Caco-2 (cell line): ENCODE measurements around the gene DNASE2. TPM values are rescaled to one million over a fixed set of nuclear protein-coding genes. Genes with fewer than 3 reads are reported as not detected.

Experiments
- BruUV-seq: library from RNA; stranded (reverse); fragments of 400-500 nt; replicated peaks from 2 replicates; lab custom pipeline; 2021; lab: Mats Ljungman, UMichigan
- CTCF ChIA-PET: fragments of 300-600 bp; sonication (Branson Sonifier 250); formaldehyde crosslinking; loops from one replicate; lab custom pipeline; 2022; ENCODE audit warnings: antibody characterized with exemption; lab: Charles Lee
- POLR2A ChIA-PET: fragments of 300-600 bp; sonication (Branson Sonifier 250); formaldehyde crosslinking; loops from one replicate; lab custom pipeline; 2022; ENCODE audit warnings: antibody characterized with exemption; lab: Charles Lee
- DNase-seq, 2 experiments: peaks; one replicate each; pipeline versions ENCODE4 v3.0.0 to v3.0.0-alpha.2; 2020 to 2022
- H3K27me3 ChIP-seq: replicated peaks from 2 replicates; pipeline ENCODE4 v1.6.0; 2011; ENCODE audit warnings: low read length; ENCODE audit not compliant: control insufficient read depth, insufficient read depth
- H3K36me3 ChIP-seq: 2 replicates; pipeline ENCODE4 v1.5.1; 2011; ENCODE audit warnings: low read length; ENCODE audit not compliant: control insufficient read depth, insufficient read depth
- H3K4me1 ChIP-seq: fragments of 250-450 bp; sonication (Bioruptor Pico); 2 replicates; pipeline ENCODE4 v1.5.1; 2020; ENCODE audit warnings: mild to moderate bottlenecking
- H3K4me3 ChIP-seq: 2 replicates; pipeline ENCODE4 v1.5.1; 2011; ENCODE audit warnings: low read depth, mild to moderate bottlenecking, control low read depth, low read length
- H3K9me3 ChIP-seq: fragments of 250-450 bp; sonication (Bioruptor Pico); 2 replicates; pipeline ENCODE4 v1.5.1; 2020; ENCODE audit warnings: mild to moderate bottlenecking, moderate library complexity
- H3K27ac Mint-ChIP-seq: one replicate; pipeline ENCODE4 v1.8.0; 2022; ENCODE audit warnings: mixed read lengths; ENCODE audit not compliant: unreplicated experiment
- H3K27me3 Mint-ChIP-seq: one replicate; pipeline ENCODE4 v1.8.0; 2022; ENCODE audit warnings: mixed read lengths; ENCODE audit not compliant: insufficient read depth, unreplicated experiment
- H3K36me3 Mint-ChIP-seq: one replicate; pipeline ENCODE4 v1.8.0; 2022; ENCODE audit warnings: mild to moderate bottlenecking, mixed read lengths; ENCODE audit not compliant: insufficient read depth, unreplicated experiment
- H3K4me1 Mint-ChIP-seq: one replicate; pipeline ENCODE4 v1.8.0; 2022; ENCODE audit warnings: low read depth, mixed read lengths; ENCODE audit not compliant: unreplicated experiment
- H3K4me3 Mint-ChIP-seq: one replicate; pipeline ENCODE4 v1.8.0; 2022; ENCODE audit warnings: mild to moderate bottlenecking, moderate library complexity, mixed read lengths; ENCODE audit not compliant: unreplicated experiment
- H3K9me3 Mint-ChIP-seq: one replicate; pipeline ENCODE4 v1.8.0; 2022; ENCODE audit warnings: mixed read lengths; ENCODE audit not compliant: unreplicated experiment
- intact Hi-C: fragments of 100-400 bp; cut with micrococcal nuclease; formaldehyde crosslinking; loops from one replicate; pipeline ENCODE4 v1.10.0; 2022; ENCODE audit not compliant: unreplicated experiment
- total RNA-seq: library from RNA; stranded (reverse); gene quantifications from 2 replicates; pipeline ENCODE4 v1.2.3, GENCODE V29; 2022
- TF ChIP-seq, protein P1 (sequence below), 2 experiments: fragments of 200-600 bp in 1 of 2; IDR thresholded peaks; 1 replicate in 1 of 2; 2 replicates in 1 of 2; pipeline versions ENCODE4 v1.5.1 to v1.8.0; 2011 to 2022; ENCODE audit warnings: antibody characterized with exemption in 1 of 2, control low read depth in 1 of 2, inconsistent platforms in 1 of 2, low read depth in 1 of 2, low read length in 1 of 2, mild to moderate bottlenecking in 1 of 2, moderate library complexity in 1 of 2; ENCODE audit not compliant: insufficient read depth in 1 of 2, severe bottlenecking in 1 of 2, unreplicated experiment in 1 of 2

DNASE2 gene
- total RNA-seq, 1 experiment from 2014 or later: 3.8 TPM

DNA sequence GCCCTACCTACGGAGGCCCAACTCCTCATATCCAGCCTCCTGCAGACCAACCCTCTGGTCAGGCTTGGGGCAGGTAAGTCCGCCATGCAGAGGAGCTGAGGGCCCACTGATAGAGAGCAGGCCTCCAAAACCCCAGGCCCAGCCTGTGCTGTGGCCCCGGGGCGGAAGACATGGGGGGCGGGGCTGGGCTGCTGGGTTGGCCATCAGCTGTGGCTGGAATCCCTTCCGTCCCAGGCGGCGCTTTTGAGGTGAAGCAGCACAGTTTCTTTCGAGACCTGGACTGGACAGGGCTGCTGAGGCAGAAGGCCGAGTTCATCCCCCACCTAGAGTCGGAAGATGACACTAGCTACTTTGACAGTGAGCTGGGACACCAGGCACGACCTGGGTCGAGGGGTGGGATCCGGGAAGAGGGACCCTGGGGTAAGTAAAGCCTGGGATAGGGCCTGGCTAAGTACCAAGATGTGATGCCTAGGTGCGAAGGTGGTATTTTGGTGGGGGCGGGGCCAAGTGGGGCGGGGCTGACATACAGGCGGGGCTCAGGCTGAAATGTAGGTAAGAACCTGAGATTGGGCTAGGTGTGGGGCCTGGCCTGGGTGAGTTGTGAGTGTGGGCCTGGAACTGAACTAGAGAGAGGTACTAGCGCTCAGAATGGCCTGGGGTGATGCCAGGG lies 15.4 kb downstream of the DNASE2 start:
- peaks cover 2% of the 10 kb centered on the region for H3K27me3 Mint-ChIP-seq
- no peaks in the 10 kb centered on the region for H3K9me3 Mint-ChIP-seq
- H3K36me3 ChIP-seq: no peaks in the 10 kb centered on the region
- H3K9me3 ChIP-seq: no peaks in the 10 kb centered on the region
- no peak overlapping the region for H3K4me3 Mint-ChIP-seq
- H3K4me1 Mint-ChIP-seq: no peaks in the 10 kb centered on the region
- no peak overlapping the region for H3K4me3 ChIP-seq
- no TSS peak for BruUV-seq
- no peaks in the 10 kb centered on the region for H3K27me3 ChIP-seq
- no peak for DNase-seq
- no peak overlapping the region for H3K27ac Mint-ChIP-seq
- POLR2A ChIA-PET: no interaction called here
- TF ChIP-seq, protein P1, sequence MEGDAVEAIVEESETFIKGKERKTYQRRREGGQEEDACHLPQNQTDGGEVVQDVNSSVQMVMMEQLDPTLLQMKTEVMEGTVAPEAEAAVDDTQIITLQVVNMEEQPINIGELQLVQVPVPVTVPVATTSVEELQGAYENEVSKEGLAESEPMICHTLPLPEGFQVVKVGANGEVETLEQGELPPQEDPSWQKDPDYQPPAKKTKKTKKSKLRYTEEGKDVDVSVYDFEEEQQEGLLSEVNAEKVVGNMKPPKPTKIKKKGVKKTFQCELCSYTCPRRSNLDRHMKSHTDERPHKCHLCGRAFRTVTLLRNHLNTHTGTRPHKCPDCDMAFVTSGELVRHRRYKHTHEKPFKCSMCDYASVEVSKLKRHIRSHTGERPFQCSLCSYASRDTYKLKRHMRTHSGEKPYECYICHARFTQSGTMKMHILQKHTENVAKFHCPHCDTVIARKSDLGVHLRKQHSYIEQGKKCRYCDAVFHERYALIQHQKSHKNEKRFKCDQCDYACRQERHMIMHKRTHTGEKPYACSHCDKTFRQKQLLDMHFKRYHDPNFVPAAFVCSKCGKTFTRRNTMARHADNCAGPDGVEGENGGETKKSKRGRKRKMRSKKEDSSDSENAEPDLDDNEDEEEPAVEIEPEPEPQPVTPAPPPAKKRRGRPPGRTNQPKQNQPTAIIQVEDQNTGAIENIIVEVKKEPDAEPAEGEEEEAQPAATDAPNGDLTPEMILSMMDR (IDR thresholded peaks at IDR 0.05; ENCODE audit: insufficient read depth in 1 of 2, low read depth in 1 of 2, low read length in 1 of 2, severe bottlenecking in 1 of 2, unreplicated experiment in 1 of 2): no peak
- no peaks in the 10 kb centered on the region for H3K36me3 Mint-ChIP-seq
- CTCF ChIA-PET: no interaction called here
- H3K4me1 ChIP-seq: no peaks in the 10 kb centered on the region
- intact Hi-C loops: no loop called here

DNA sequence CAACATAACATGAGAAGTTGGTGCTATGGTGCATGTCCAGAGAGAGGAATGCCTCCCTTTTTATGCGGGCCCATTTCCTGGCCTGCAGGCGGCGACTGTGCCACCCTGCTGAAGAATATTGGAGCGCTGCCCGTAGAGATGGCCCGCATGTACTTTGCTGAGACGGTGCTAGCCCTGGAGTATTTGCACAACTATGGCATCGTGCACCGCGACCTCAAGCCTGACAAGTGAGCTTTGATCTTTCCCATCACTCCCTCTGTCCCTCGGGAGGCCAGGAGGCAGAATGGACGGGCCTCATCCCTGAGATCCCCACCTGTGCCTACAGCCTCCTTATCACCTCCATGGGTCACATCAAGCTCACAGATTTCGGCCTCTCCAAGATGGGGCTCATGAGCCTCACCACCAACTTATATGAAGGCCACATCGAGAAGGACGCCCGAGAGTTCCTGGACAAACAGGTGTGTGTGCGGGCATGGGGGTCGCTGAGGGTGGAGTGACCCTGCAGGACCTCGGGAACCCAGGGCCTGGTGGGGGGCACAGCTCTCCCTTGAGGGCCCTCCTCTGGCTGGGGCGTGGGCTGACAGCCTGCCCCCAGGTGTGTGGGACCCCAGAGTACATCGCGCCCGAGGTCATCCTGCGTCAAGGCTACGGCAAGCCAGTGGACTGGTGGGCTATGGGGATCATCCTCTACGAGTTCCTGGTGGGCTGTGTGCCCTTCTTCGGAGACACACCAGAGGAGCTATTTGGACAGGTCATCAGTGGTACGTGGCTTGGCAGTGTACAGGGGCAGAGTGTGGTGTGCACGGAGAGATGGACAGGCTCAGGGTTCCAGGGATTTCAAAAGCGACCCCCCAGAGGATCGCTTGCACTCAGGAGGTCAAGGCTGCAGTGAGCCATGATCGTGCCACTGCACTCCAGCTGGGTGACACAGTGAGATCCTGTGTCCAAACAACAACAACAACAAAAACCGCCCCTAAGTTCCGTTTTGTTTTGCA lies 16.2 kb downstream of the DNASE2 start:
- intact Hi-C loops: no loop called here
- CTCF ChIA-PET: no interaction called here
- Mint-ChIP-seq H3K4me1 (no peaks in the 10 kb centered on the region), H3K4me3 (no peak overlapping the region), H3K9me3 (no peaks in the 10 kb centered on the region), H3K27ac (no peak overlapping the region), H3K36me3 (no peaks in the 10 kb centered on the region), H3K27me3 (peaks cover 2% of the 10 kb centered on the region)
- no peak overlapping the region for H3K4me3 ChIP-seq
- no peaks in the 10 kb centered on the region for H3K9me3 ChIP-seq
- DNase-seq: no peak
- BruUV-seq: no TSS peak
- no peaks in the 10 kb centered on the region for H3K27me3 ChIP-seq
- H3K4me1 ChIP-seq: no peaks in the 10 kb centered on the region
- no peaks in the 10 kb centered on the region for H3K36me3 ChIP-seq
- POLR2A ChIA-PET: interaction anchor here (0.5 kb wide), 1 partner anchor 81 kb away, joined by 6 read pairs; no protein-coding TSS in a partner anchor
- TF ChIP-seq, protein P1 (IDR thresholded peaks at IDR 0.05; ENCODE audit: insufficient read depth in 1 of 2, low read depth in 1 of 2, low read length in 1 of 2, severe bottlenecking in 1 of 2, unreplicated experiment in 1 of 2): no peak

DNA sequence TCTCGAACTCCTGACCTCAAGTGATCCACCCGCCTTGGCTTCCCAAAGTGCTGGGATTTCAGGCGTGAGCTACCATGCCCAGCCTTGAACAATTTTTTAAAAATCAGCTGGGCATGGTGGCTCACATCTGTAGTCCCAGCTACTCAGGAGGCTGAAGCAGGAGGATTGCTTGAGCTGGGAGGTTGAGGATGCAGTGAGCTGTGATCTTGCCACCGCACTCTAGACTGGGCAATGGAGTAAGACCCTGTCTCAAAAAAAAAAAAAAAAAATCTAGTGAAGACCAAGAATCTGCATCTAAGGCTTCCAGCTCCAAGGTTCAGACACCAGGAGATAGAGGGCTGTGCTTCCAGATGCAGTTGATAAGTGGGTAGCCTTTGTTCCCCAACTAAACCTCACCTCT lies 17.1 kb downstream of the DNASE2 start:
- H3K9me3 Mint-ChIP-seq: no peaks in the 10 kb centered on the region
- Histone ChIP-seq H3K9me3 (no peaks in the 10 kb centered on the region), H3K4me3 (no peak overlapping the region), H3K27me3 (no peaks in the 10 kb centered on the region), H3K36me3 (no peaks in the 10 kb centered on the region), H3K4me1 (no peaks in the 10 kb centered on the region)
- no peak for DNase-seq
- BruUV-seq: no TSS peak
- no peaks in the 10 kb centered on the region for H3K4me1 Mint-ChIP-seq
- CTCF ChIA-PET: interaction anchor here (2.0 kb wide), 1 partner anchor 9 kb away, joined by 8 read pairs; no protein-coding TSS in a partner anchor
- intact Hi-C loops: no loop called here
- TF ChIP-seq, protein P1 (IDR thresholded peaks at IDR 0.05; ENCODE audit: insufficient read depth in 1 of 2, low read depth in 1 of 2, low read length in 1 of 2, severe bottlenecking in 1 of 2, unreplicated experiment in 1 of 2): no peak
- peaks cover 2% of the 10 kb centered on the region for H3K27me3 Mint-ChIP-seq
- H3K4me3 Mint-ChIP-seq: no peak overlapping the region
- no peak overlapping the region for H3K27ac Mint-ChIP-seq
- no peaks in the 10 kb centered on the region for H3K36me3 Mint-ChIP-seq
- POLR2A ChIA-PET: interaction anchor here (0.6 to 0.7 kb wide), 3 partner anchors 9 to 1089 kb away, joined by 4 to 10 read pairs (median 5); no protein-coding TSS in a partner anchor
